A673 (cell line): Measurements from ENCODE around the gene SOX30. TPM values are rescaled to one million over a fixed set of nuclear protein-coding genes. Genes with fewer than 3 reads are reported as not detected.

Experiments
- BruUV-seq: library from RNA; stranded (reverse); fragments of 400-500 nt; replicated peaks from 2 replicates; lab custom pipeline; 2021; lab: Mats Ljungman, UMichigan
- CTCF ChIA-PET: fragments of 300-600 bp; sonication (Branson Sonifier 250); formaldehyde crosslinking; loops from one replicate; lab custom pipeline; 2022; ENCODE audit warnings: antibody characterized with exemption; lab: Charles Lee
- POLR2A ChIA-PET: fragments of 300-600 bp; sonication (Branson Sonifier 250); formaldehyde crosslinking; loops from one replicate; lab custom pipeline; 2022; ENCODE audit warnings: antibody characterized with exemption; ENCODE audit not compliant: low non-redundant PET; lab: Charles Lee
- DNase-seq: peaks from one replicate; pipeline ENCODE4 v3.0.0-alpha.2; 2015; ENCODE audit warnings: low spot score
- H3K27ac ChIP-seq: fragments of 200-600 bp; sonication (generic); 2 replicates; pipeline ENCODE4 v1.5.1; 2016; ENCODE audit warnings: mixed run types, low read depth, mild to moderate bottlenecking, mixed read lengths, antibody characterized with exemption, low read length; ENCODE audit not compliant: poor library complexity, severe bottlenecking
- H3K27me3 ChIP-seq: fragments of 200-600 bp; sonication (generic); replicated peaks from 2 replicates; pipeline ENCODE4 v1.6.1; 2017; ENCODE audit warnings: mixed run types, low read depth, mild to moderate bottlenecking, mixed read lengths, antibody characterized with exemption, low read length; ENCODE audit not compliant: insufficient read depth, poor library complexity
- H3K36me3 ChIP-seq: fragments of 200-600 bp; sonication (generic); 2 replicates; pipeline ENCODE4 v1.6.1; 2016; ENCODE audit warnings: mixed run types, mild to moderate bottlenecking, mixed read lengths, antibody characterized with exemption, low read length; ENCODE audit not compliant: insufficient read depth, poor library complexity, severe bottlenecking
- H3K4me1 ChIP-seq: fragments of 200-600 bp; sonication (generic); 2 replicates; pipeline ENCODE4 v1.6.1; 2017; ENCODE audit warnings: mixed run types, mild to moderate bottlenecking, mixed read lengths, antibody characterized with exemption, low read length; ENCODE audit not compliant: insufficient read depth, poor library complexity, severe bottlenecking
- H3K4me3 ChIP-seq: fragments of 200-600 bp; sonication (generic); 2 replicates; pipeline ENCODE4 v1.5.1; 2016; ENCODE audit warnings: low read depth, mixed run types, mild to moderate bottlenecking, mixed read lengths, low read length; ENCODE audit not compliant: poor library complexity, severe bottlenecking
- H3K9me3 ChIP-seq: fragments of 200-600 bp; sonication (generic); 2 replicates; pipeline ENCODE4 v1.6.1; 2016; ENCODE audit warnings: mixed run types, low read depth, mild to moderate bottlenecking, mixed read lengths, antibody characterized with exemption, low read length; ENCODE audit not compliant: poor library complexity, severe bottlenecking
- CTCF ChIP-seq: fragments of 300-800, 200-600 bp; sonication (generic); conservative IDR thresholded peaks from 2 replicates; pipeline ENCODE4 v1.5.1; 2017; ENCODE audit warnings: low read depth, mild to moderate bottlenecking, antibody characterized with exemption, low read length, moderate library complexity, mixed read lengths
- EZH2 ChIP-seq: fragments of 200-600 bp; sonication (generic); IDR thresholded peaks from 2 replicates; pipeline ENCODE4 v1.6.1; 2017; ENCODE audit warnings: borderline replicate concordance, low read depth, mild to moderate bottlenecking, mixed read lengths, antibody characterized with exemption, low read length; ENCODE audit not compliant: poor library complexity, severe bottlenecking
- intact Hi-C: fragments of 100-400 bp; cut with micrococcal nuclease; formaldehyde crosslinking; loops from one replicate; pipeline ENCODE4 v1.10.0; 2022; ENCODE audit not compliant: unreplicated experiment
- total RNA-seq: library from RNA; stranded (reverse); gene quantifications from 2 replicates; pipeline ENCODE4 v1.2.3, GENCODE V29; 2021

SOX30 gene
- total RNA-seq, 1 experiment from 2014 or later: not detected

DNA sequence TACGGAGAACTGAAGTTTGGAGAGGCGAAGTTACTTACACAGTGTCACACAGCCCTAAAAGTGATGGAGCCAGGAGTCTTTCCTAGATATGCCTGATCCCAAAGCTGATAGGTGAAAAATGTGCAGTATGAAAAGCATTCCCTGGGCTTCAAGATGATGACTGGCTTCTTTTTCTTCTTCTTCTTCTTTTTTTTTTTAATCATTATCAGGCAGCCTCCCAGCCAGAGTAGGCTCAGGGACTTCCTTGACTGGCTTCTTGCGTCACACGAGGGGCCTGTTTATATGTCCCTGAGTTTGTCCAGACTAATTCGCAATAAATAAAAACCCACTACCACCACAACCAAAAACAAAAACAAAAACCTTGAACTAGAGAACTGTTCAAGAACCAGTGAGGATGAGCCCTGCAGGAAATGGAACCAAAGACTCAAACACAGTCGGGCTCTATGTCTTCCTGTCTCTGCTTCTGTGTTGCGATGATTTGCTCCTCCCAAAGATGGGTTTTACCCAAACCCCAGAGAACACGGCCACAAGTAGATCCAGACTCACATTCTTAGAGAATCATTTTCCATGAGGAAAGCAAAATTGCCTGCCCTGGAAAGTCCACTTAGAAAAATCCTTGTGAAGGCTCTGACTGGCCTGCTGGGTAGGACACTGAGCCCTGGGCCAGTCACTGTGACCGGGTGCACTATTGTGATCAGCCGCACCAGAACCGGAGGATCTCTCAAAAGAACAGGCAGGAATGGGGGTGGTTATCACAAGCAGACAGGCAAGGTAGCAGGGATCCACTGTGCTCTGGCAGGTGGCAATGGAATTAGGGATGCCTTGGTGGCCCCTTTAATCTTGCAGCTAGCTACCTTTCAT lies 38.6 kb downstream of the SOX30 start:
- no peak for DNase-seq
- no peaks in the 10 kb centered on the region for H3K27me3 ChIP-seq
- no peaks in the 10 kb centered on the region for H3K9me3 ChIP-seq
- BruUV-seq: no TSS peak
- H3K27ac ChIP-seq: no peak overlapping the region
- H3K4me1 ChIP-seq: no peaks in the 10 kb centered on the region
- TF ChIP-seq CTCF (no peak), EZH2 (no peak)
- intact Hi-C loops: no loop called here
- POLR2A ChIA-PET: no interaction called here
- CTCF ChIA-PET: no interaction called here
- no peaks in the 10 kb centered on the region for H3K36me3 ChIP-seq
- H3K4me3 ChIP-seq: no peak overlapping the region

GRCh38 chr5:157612581-157612980 lies 39.7 kb downstream of the SOX30 start:
- no peak overlapping the region for H3K4me3 ChIP-seq
- ChIA-PET POLR2A (no interaction called here), CTCF (no interaction called here)
- BruUV-seq: no TSS peak
- no peaks in the 10 kb centered on the region for H3K27me3 ChIP-seq
- no peaks in the 10 kb centered on the region for H3K9me3 ChIP-seq
- no peak for TF ChIP-seq EZH2
- TF ChIP-seq CTCF: no peak
- intact Hi-C loops: no loop called here
- H3K27ac ChIP-seq: no peak overlapping the region
- no peaks in the 10 kb centered on the region for H3K36me3 ChIP-seq
- H3K4me1 ChIP-seq: no peaks in the 10 kb centered on the region
- DNase-seq: no peak

GRCh38 chr5:157611571-157612476 lies 40.4 kb downstream of the SOX30 start:
- H3K27me3 ChIP-seq: no peaks in the 10 kb centered on the region
- no peaks in the 10 kb centered on the region for H3K9me3 ChIP-seq
- intact Hi-C loops: no loop called here
- no TSS peak for BruUV-seq
- H3K27ac ChIP-seq: no peak overlapping the region
- H3K36me3 ChIP-seq: no peaks in the 10 kb centered on the region
- H3K4me3 ChIP-seq: no peak overlapping the region
- CTCF ChIA-PET: no interaction called here
- POLR2A ChIA-PET: no interaction called here
- no peak for TF ChIP-seq EZH2
- no peak for TF ChIP-seq CTCF
- H3K4me1 ChIP-seq: no peaks in the 10 kb centered on the region
- DNase-seq: no peak
